Left lung (tissue), 10 donors: ENCODE measurements around the gene OSGIN1. TPM values are rescaled to one million over a fixed set of nuclear protein-coding genes. Genes with fewer than 3 reads are reported as not detected.

Source experiments
- ATAC-seq: fragments of 200-7000 bp; cut with Tn5 transposase; one replicate; pipeline ENCODE4 v1.9.1; 2020; ENCODE audit warnings: moderate library complexity
- DNase-seq, 4 donors: peaks; one replicate each; pipeline ENCODE4 v3.0.0-alpha.2; 2013 to 2020
- H3K27ac ChIP-seq, 2 donors: fragments of 200-600 bp; sonication (generic) in 1 of 2; one replicate each; pipeline versions ENCODE4 v1.5.0 to v1.8.0; 2020 to 2021
- H3K27me3 ChIP-seq, 2 donors: fragments of 200-600 bp; sonication (generic) in 1 of 2; one replicate each; pipeline versions ENCODE4 v1.5.0 to v1.8.0; 2020 to 2021
- H3K36me3 ChIP-seq, 2 donors: fragments of 200-600 bp; sonication (generic) in 1 of 2; one replicate each; pipeline versions ENCODE4 v1.5.0 to v1.8.0; 2020 to 2021
- H3K4me1 ChIP-seq, 2 donors: fragments of 200-600 bp; one replicate each; pipeline ENCODE4 v1.8.0; 2021
- H3K4me3 ChIP-seq, 2 donors: fragments of 200-600 bp; sonication (generic) in 1 of 2; one replicate each; pipeline versions ENCODE4 v1.5.0 to v1.8.0; 2020 to 2021; ENCODE audit warnings: mild to moderate bottlenecking in 1 of 2
- H3K9me3 ChIP-seq, 2 donors: fragments of 200-600 bp; sonication (generic) in 1 of 2; one replicate each; pipeline versions ENCODE4 v1.5.0 to v1.8.0; 2020 to 2021
- intact Hi-C, 2 donors: fragments of 100-400 bp; cut with DNase I; formaldehyde crosslinking; loops; one replicate each; pipeline versions ENCODE4 v1.11.2 to v1.14.2; 2022
- polyA plus RNA-seq, 6 donors: library from polyadenylated mRNA; unstranded; fragments of 120-200 nt; gene quantifications; one replicate each; pipeline ENCODE4 v1.2.1, GENCODE V29; 2013; ENCODE audit not compliant: insufficient read length in 6 of 6
- total RNA-seq, 2 donors: library from RNA; stranded (reverse); fragmentation: NEBNext Ultra II Directional; extraction: Animal tissue kit (Norgen Biotek cat#: 25700); gene quantifications; one replicate each; pipeline ENCODE4 v1.2.1, GENCODE V29; 2021
- TF ChIP-seq, protein P1 (sequence below), 2 donors: fragments of 200-600 bp; sonication (generic) in 1 of 2; IDR thresholded peaks; one replicate each; pipeline versions ENCODE4 v1.5.0 to v1.8.0; 2021; ENCODE audit warnings: antibody characterized with exemption in 2 of 2
- donor health status: DM: no; HTN: yes; CAD: no.
- donor health status: DM: no; HTN: no; CAD: no.

OSGIN1 gene
- total and polyA plus RNA-seq, 8 donors = 0.47 to 18.0 (median 0.70) TPM

GRCh38 chr16:84007965-84008364, 54.9 kb downstream of the OSGIN1 start:
- Histone ChIP-seq H3K9me3 (no peaks in the 10 kb centered on the region), H3K27me3 (peaks cover 0 to 44% of the 10 kb centered on the region in 2 donors), H3K4me3 (no peak overlapping the region), H3K4me1 (no peaks in the 10 kb centered on the region), H3K27ac (no peak overlapping the region), H3K36me3 (no peaks in the 10 kb centered on the region)
- intact Hi-C loops = no loop called here
- DNase-seq (no peak), ATAC-seq (no peak)
- TF ChIP-seq, protein P1, sequence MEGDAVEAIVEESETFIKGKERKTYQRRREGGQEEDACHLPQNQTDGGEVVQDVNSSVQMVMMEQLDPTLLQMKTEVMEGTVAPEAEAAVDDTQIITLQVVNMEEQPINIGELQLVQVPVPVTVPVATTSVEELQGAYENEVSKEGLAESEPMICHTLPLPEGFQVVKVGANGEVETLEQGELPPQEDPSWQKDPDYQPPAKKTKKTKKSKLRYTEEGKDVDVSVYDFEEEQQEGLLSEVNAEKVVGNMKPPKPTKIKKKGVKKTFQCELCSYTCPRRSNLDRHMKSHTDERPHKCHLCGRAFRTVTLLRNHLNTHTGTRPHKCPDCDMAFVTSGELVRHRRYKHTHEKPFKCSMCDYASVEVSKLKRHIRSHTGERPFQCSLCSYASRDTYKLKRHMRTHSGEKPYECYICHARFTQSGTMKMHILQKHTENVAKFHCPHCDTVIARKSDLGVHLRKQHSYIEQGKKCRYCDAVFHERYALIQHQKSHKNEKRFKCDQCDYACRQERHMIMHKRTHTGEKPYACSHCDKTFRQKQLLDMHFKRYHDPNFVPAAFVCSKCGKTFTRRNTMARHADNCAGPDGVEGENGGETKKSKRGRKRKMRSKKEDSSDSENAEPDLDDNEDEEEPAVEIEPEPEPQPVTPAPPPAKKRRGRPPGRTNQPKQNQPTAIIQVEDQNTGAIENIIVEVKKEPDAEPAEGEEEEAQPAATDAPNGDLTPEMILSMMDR (IDR thresholded peaks at IDR 0.05) = no peak

GRCh38 chr16:84009282-84009681, 56.2 kb downstream of the OSGIN1 start:
- Histone ChIP-seq H3K27me3 (peaks cover 0 to 37% of the 10 kb centered on the region in 2 donors), H3K4me3 (no peak overlapping the region), H3K36me3 (no peaks in the 10 kb centered on the region), H3K9me3 (no peaks in the 10 kb centered on the region), H3K27ac (no peak overlapping the region), H3K4me1 (no peaks in the 10 kb centered on the region)
- intact Hi-C loops = no loop called here
- no peak for ATAC-seq
- TF ChIP-seq, protein P1 (IDR thresholded peaks at IDR 0.05) = no peak
- DNase-seq = no peak

DNA sequence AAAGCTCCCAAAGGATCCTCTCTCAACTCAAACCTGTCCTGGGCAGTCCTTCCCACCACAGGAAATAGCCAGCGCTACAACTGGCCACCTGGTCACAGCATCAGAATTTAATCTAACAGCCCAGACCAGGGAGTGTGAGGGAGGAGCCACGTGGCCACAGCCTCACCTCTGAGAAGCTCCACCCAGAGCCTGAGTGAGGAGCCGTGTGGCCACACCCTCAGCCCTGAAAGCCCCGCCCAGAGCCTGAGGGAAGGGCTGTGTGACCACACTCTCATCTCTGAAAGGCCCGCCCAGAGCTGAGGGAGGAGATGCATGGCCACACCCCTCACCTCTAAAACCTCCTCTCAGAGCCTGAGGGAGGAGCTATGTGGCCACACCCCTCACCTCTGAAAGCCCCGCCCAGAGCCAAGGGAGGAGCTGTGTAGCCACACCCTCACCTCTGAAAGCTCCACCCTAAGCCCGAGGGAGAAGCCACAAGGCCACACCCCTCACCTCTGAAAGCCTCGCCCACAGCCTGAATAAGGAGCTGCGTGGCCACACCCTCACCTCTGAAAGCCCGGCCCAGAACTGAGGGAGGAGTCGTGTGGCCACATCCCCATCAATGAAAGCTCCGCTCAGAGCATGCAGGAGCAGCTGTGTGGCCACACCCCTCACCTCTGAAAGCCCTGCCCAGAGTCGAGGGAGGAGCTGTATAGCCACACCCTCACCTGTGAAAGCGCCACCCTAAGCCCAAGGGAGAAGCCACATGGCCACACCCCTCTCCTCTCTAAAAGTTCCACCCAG, 60.9 kb downstream of the OSGIN1 start:
- intact Hi-C loops = no loop called here
- TF ChIP-seq, protein P1 (IDR thresholded peaks at IDR 0.05) = no peak
- Histone ChIP-seq H3K27ac (no peak overlapping the region), H3K4me3 (no peak overlapping the region), H3K4me1 (no peaks in the 10 kb centered on the region), H3K9me3 (no peaks in the 10 kb centered on the region), H3K36me3 (no peaks in the 10 kb centered on the region), H3K27me3 (peaks cover 0 to 31% of the 10 kb centered on the region in 2 donors)
- peak in 3 of 4 donors; percentile 45 to 89 (median 83) for DNase-seq
- peak; percentile 92 for ATAC-seq

DNA sequence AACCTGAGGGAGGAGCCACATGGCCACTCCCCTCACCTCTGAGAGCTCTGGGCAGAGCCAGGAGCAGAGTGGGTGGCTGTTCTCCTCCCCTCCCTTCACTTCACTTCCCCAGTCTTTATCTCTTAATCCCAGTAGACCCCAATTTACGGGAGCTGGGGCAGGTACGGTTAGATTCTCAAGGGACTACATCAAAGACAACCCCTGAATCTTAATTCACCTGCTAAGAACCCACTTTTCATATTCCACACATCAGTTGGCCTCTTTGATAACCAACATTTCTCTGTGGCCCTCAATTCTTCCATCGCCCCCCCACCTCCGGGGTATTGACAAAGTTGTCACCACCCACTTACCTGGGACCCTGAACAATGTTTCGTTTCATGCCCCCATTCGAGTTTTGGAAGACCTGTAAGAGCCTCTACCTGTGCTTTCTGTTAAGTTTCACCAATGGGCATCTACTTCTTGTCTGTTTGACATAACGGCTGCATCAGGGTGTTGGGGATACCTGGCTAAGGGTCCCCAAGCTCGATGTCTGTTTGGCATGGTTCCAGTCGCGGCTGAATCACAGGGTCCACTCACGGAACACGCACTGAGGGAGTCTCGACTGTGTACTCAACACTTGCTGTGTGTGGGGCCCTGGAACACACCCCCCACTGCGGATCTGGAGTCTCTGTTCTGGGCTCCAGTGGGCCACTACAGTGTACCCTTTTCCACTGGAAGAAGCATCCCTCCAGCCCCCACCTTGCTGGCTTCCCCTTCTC, 61.7 kb downstream of the OSGIN1 start:
- no peaks in the 10 kb centered on the region for H3K4me1 ChIP-seq
- no peak overlapping the region for H3K27ac ChIP-seq
- TF ChIP-seq, protein P1 (IDR thresholded peaks at IDR 0.05) = no peak
- H3K4me3 ChIP-seq = no peak overlapping the region
- H3K9me3 ChIP-seq = no peaks in the 10 kb centered on the region
- DNase-seq (peak in 1 of 4 donors; percentile 10), ATAC-seq (no peak)
- intact Hi-C loops = no loop called here
- no peaks in the 10 kb centered on the region for H3K36me3 ChIP-seq
- H3K27me3 ChIP-seq = peaks cover 0 to 38% of the 10 kb centered on the region in 2 donors

- Histone ChIP-seq H3K9me3 (no peaks in the 10 kb centered on the region), H3K27me3 (peaks cover 0 to 37% of the 10 kb centered on the region in 2 donors), H3K27ac (no peak overlapping the region), H3K4me1 (no peaks in the 10 kb centered on the region), H3K36me3 (no peaks in the 10 kb centered on the region), H3K4me3 (no peak overlapping the region)
- peak in 1 of 4 donors; percentile 15 for DNase-seq
- TF ChIP-seq, protein P1 (IDR thresholded peaks at IDR 0.05) = no peak
- intact Hi-C loops = no loop called here
- no peak for ATAC-seq
These were observed 62.4 kb downstream of the OSGIN1 start for GRCh38 chr16:84015399-84015798.
